Thoracic aorta (tissue), 2 donors: ENCODE results near the gene MYO1E. TPM values are rescaled to one million over a fixed set of nuclear protein-coding genes. Genes with fewer than 3 reads are reported as not detected.

Experiments
- ATAC-seq: fragments of 150-250 bp; one replicate; pipeline ENCODE4 v1.8.0; 2017; ENCODE audit warnings: low read depth; ENCODE audit not compliant: insufficient number of reproducible peaks, low FRiP score
- DNase-seq: peaks from one replicate; pipeline ENCODE4 v3.0.0-alpha.2; 2020; ENCODE audit warnings: low spot score
- H3K27ac ChIP-seq, 2 donors: fragments of 200-600 bp; sonication (generic); 1 replicate in 1 of 2; 2 replicates in 1 of 2; pipeline ENCODE4 v1.5.1; 2016; ENCODE audit warnings: mild to moderate bottlenecking in 2 of 2, moderate library complexity in 2 of 2
- H3K27me3 ChIP-seq: fragments of 200-600 bp; sonication (generic); replicated peaks from 2 replicates; pipeline ENCODE4 v1.6.0; 2016; ENCODE audit warnings: mild to moderate bottlenecking; ENCODE audit not compliant: insufficient read depth
- H3K36me3 ChIP-seq: fragments of 200-600 bp; sonication (generic); one replicate; pipeline ENCODE4 v1.5.1; 2016
- H3K4me1 ChIP-seq, 2 donors: fragments of 200-600 bp; sonication (generic); 1 replicate in 1 of 2; 2 replicates in 1 of 2; pipeline versions ENCODE4 v1.5.1 to v1.6.0; 2016; ENCODE audit warnings: low read depth in 2 of 2, mild to moderate bottlenecking in 1 of 2; ENCODE audit not compliant: control insufficient read depth in 1 of 2
- H3K4me3 ChIP-seq: fragments of 200-600 bp; sonication (generic); 2 replicates; pipeline ENCODE4 v1.5.1; 2016; ENCODE audit warnings: mild to moderate bottlenecking
- H3K9me3 ChIP-seq: fragments of 200-600 bp; sonication (generic); 2 replicates; pipeline ENCODE4 v1.5.1; 2016
- CTCF ChIP-seq: fragments of 200-600 bp; sonication (generic); IDR thresholded peaks from one replicate; pipeline ENCODE4 v1.5.1; 2019; ENCODE audit warnings: antibody characterized with exemption
- total RNA-seq, 2 donors: library from RNA; depleted of rRNA; stranded (reverse); fragments of >200 nt; gene quantifications; one replicate each; pipeline versions ENCODE4 v1.1.0 to v1.2.3, GENCODE V29; 2016

The MYO1E gene
- total RNA-seq, 2 donors from 2014 or later = 56.2 to 121 TPM

GRCh38 chr15:59367022-59367451 lies 5.6 kb downstream of the MYO1E start:
- no peak for ATAC-seq
- Histone ChIP-seq H3K36me3 (no peaks in the 10 kb centered on the region), H3K9me3 (no peaks in the 10 kb centered on the region), H3K4me3 (no peak overlapping the region), H3K4me1 (peaks cover 4 to 39% of the 10 kb centered on the region in 2 donors), H3K27ac (no peak overlapping the region), H3K27me3 (no peaks in the 10 kb centered on the region)
- no peak for TF ChIP-seq CTCF
- DNase-seq = no peak

GRCh38 chr15:59366333-59367021 lies 6.2 kb downstream of the MYO1E start:
- Histone ChIP-seq H3K36me3 (no peaks in the 10 kb centered on the region), H3K4me3 (no peak overlapping the region), H3K27me3 (no peaks in the 10 kb centered on the region), H3K4me1 (peaks cover 4 to 39% of the 10 kb centered on the region in 2 donors), H3K27ac (no peak overlapping the region), H3K9me3 (no peaks in the 10 kb centered on the region)
- TF ChIP-seq CTCF = no peak
- no peak for DNase-seq
- no peak for ATAC-seq

- H3K9me3 ChIP-seq = no peaks in the 10 kb centered on the region
- peaks cover 0 to 37% of the 10 kb centered on the region in 2 donors for H3K4me1 ChIP-seq
- H3K27me3 ChIP-seq = no peaks in the 10 kb centered on the region
- ATAC-seq (no peak), DNase-seq (no peak)
- no peak overlapping the region for H3K27ac ChIP-seq
- no peak overlapping the region for H3K4me3 ChIP-seq
- no peaks in the 10 kb centered on the region for H3K36me3 ChIP-seq
- TF ChIP-seq CTCF = no peak
Measured at GRCh38 chr15:59364248-59364647, 8.4 kb downstream of the MYO1E start.

- H3K9me3 ChIP-seq = no peaks in the 10 kb centered on the region
- H3K27me3 ChIP-seq = no peaks in the 10 kb centered on the region
- H3K36me3 ChIP-seq = no peaks in the 10 kb centered on the region
- H3K27ac ChIP-seq = no peak overlapping the region
- DNase-seq (no peak), ATAC-seq (no peak)
- H3K4me1 ChIP-seq = peaks cover 0 to 34% of the 10 kb centered on the region in 2 donors
- no peak for TF ChIP-seq CTCF
- no peak overlapping the region for H3K4me3 ChIP-seq
Measured at GRCh38 chr15:59362331-59362730, 10.3 kb downstream of the MYO1E start.

GRCh38 chr15:59360896-59361295 lies 11.8 kb downstream of the MYO1E start:
- Histone ChIP-seq H3K27ac (no peak overlapping the region), H3K36me3 (no peaks in the 10 kb centered on the region), H3K9me3 (no peaks in the 10 kb centered on the region), H3K4me3 (no peak overlapping the region), H3K27me3 (no peaks in the 10 kb centered on the region), H3K4me1 (peaks cover 0 to 24% of the 10 kb centered on the region in 2 donors)
- TF ChIP-seq CTCF = no peak
- DNase-seq (no peak), ATAC-seq (no peak)
